ENCODE data around the gene MRPL19.

- TF ChIP-seq, protein P1, sequence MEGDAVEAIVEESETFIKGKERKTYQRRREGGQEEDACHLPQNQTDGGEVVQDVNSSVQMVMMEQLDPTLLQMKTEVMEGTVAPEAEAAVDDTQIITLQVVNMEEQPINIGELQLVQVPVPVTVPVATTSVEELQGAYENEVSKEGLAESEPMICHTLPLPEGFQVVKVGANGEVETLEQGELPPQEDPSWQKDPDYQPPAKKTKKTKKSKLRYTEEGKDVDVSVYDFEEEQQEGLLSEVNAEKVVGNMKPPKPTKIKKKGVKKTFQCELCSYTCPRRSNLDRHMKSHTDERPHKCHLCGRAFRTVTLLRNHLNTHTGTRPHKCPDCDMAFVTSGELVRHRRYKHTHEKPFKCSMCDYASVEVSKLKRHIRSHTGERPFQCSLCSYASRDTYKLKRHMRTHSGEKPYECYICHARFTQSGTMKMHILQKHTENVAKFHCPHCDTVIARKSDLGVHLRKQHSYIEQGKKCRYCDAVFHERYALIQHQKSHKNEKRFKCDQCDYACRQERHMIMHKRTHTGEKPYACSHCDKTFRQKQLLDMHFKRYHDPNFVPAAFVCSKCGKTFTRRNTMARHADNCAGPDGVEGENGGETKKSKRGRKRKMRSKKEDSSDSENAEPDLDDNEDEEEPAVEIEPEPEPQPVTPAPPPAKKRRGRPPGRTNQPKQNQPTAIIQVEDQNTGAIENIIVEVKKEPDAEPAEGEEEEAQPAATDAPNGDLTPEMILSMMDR (conservative IDR thresholded peaks at IDR 0.05; ENCODE audit: low read depth, low read length), result no peak
- TF ChIP-seq EZH2 (IDR thresholded peaks at IDR 0.05; ENCODE audit: low read length, unreplicated experiment) (no peak), EZH2phosphoT487 (IDR thresholded peaks at IDR 0.05; ENCODE audit: borderline replicate concordance, low read length) (no peak)
Measured at GRCh38 chr2:75710220-75710576, 63.6 kb downstream of the MRPL19 start.
